Transverse colon (tissue), 4 donors: ENCODE data around the gene MRPL57. TPM values are rescaled to one million over a fixed set of nuclear protein-coding genes. Genes with fewer than 3 reads are reported as not detected.
"Not testable (repeated sequence)": the region's sequence is repeated elsewhere in the genome, so short reads cannot be mapped to it uniquely, and the experiment has no call there.

ENCODE experiments used
- DNase-seq: peaks from one replicate; pipeline ENCODE4 v3.0.0-alpha.2; 2019
- H3K27ac ChIP-seq, 4 donors: fragments of 200-600 bp; sonication (generic); 2 replicates each; pipeline ENCODE4 v1.5.1; 2016 to 2018; ENCODE audit warnings: inconsistent platforms in 4 of 4
- H3K27me3 ChIP-seq: fragments of 200-600 bp; sonication (generic); 2 replicates; pipeline ENCODE4 v1.5.1; 2017; ENCODE audit warnings: inconsistent platforms
- H3K36me3 ChIP-seq, 4 donors: fragments of 200-600 bp; sonication (generic); 2 replicates each; pipeline ENCODE4 v1.5.1; 2017 to 2019; ENCODE audit warnings: inconsistent platforms in 4 of 4
- H3K4me1 ChIP-seq, 4 donors: fragments of 200-600 bp; sonication (generic); 2 replicates each; pipeline ENCODE4 v1.5.1; 2017 to 2020; ENCODE audit warnings: inconsistent platforms in 4 of 4
- H3K4me3 ChIP-seq, 4 donors: fragments of 200-600 bp; sonication (generic); 1 replicate in 1 of 4; 2 replicates in 3 of 4; pipeline versions ENCODE4 v1.5.1 to v1.6.1; 2017 to 2019; ENCODE audit warnings: inconsistent platforms in 4 of 4
- H3K9me3 ChIP-seq, 2 donors: fragments of 200-600 bp; sonication (generic); 2 replicates each; pipeline ENCODE4 v1.5.1; 2017 to 2019; ENCODE audit warnings: inconsistent platforms in 2 of 2
- CTCF ChIP-seq, 5 experiments: fragments of 200-600 bp in 3 of 5; fragments of 450-650 bp in 2 of 5; sonication (generic) in 3 of 5; IDR thresholded peaks; 1 replicate in 2 of 5; 2 replicates in 3 of 5; pipeline ENCODE4 v1.5.1; 2016 to 2017; ENCODE audit warnings: antibody characterized with exemption in 5 of 5, inconsistent platforms in 3 of 5, mild to moderate bottlenecking in 2 of 5, moderate library complexity in 1 of 5
- EP300 ChIP-seq: sonication (generic); formaldehyde crosslinking; IDR thresholded peaks from one replicate; pipeline ENCODE4 v1.6.1; 2017; ENCODE audit warnings: antibody characterized with exemption, low read depth
- POLR2A ChIP-seq: fragments of 450-650 bp; IDR thresholded peaks from one replicate; pipeline ENCODE4 v1.6.1; 2016; ENCODE audit warnings: antibody characterized with exemption, mild to moderate bottlenecking, moderate library complexity
- POLR2AphosphoS5 ChIP-seq, 3 donors: sonication (generic); formaldehyde crosslinking; IDR thresholded peaks; one replicate each; pipeline ENCODE4 v1.6.1; 2016; ENCODE audit warnings: antibody characterized with exemption in 3 of 3
- WGBS, 2 donors: methylation state at CpG; one replicate each; pipeline ENCODE4 v1.1.5; 2018; ENCODE audit warnings: low coverage in 1 of 2; 5-methylcytosine and 5-hydroxymethylcytosine counted together
- in situ Hi-C, 4 donors: fragments of 200-750 bp; cut with MboI; loops; one replicate each; pipeline versions ENCODE4 v1.15.0 to v1.15.1; 2017; ENCODE audit warnings: low sequenced_read_pairs in 3 of 4, low pct_ligation_motif_present in 1 of 4, low pct_unique_long_range_greater_than_20kb in 1 of 4
- intact Hi-C: fragments of 100-400 bp; cut with DNase I; formaldehyde crosslinking; loops from one replicate; pipeline ENCODE4 v1.15.1; 2023; ENCODE audit warnings: low total_unique reads
- total RNA-seq, 4 donors: library from RNA; depleted of rRNA; stranded (reverse); fragments of >200 nt; gene quantifications; one replicate each; pipeline ENCODE4 v1.1.0, GENCODE V29; 2016

The MRPL57 gene
- total RNA-seq, 4 donors from 2014 or later = 27.0 to 59.7 (median 39.2) TPM

GRCh38 chr13:21216332-21216731 is 39.9 kb downstream of the MRPL57 start:
- 56 to 75% methylated on average over 3 to 13 of the region's 13 CpGs for WGBS, 2 donors
- no peak overlapping the region for H3K4me3 ChIP-seq
- no peaks in the 10 kb centered on the region for H3K9me3 ChIP-seq
- in situ Hi-C loops (no loop called here), intact Hi-C loops (no loop called here)
- no peak for DNase-seq
- no peak for TF ChIP-seq POLR2A
- no peak for TF ChIP-seq EP300
- no peaks in the 10 kb centered on the region for H3K36me3 ChIP-seq
- H3K4me1 ChIP-seq = no peaks in the 10 kb centered on the region
- no peak overlapping the region for H3K27ac ChIP-seq
- H3K27me3 ChIP-seq = no peaks in the 10 kb centered on the region

GRCh38 chr13:21218351-21219035 is 42.0 kb downstream of the MRPL57 start:
- no peaks in the 10 kb centered on the region for H3K27me3 ChIP-seq
- WGBS, 2 donors = 44 to 49% methylated on average over 6 to 7 of the region's 7 CpGs
- H3K4me3 ChIP-seq = no peak overlapping the region
- H3K36me3 ChIP-seq = no peaks in the 10 kb centered on the region
- no peak for TF ChIP-seq EP300
- TF ChIP-seq CTCF (IDR thresholded peaks at IDR 0.05) = no peak
- no peak for TF ChIP-seq POLR2A
- no peak for TF ChIP-seq POLR2AphosphoS5 (IDR thresholded peaks at IDR 0.05)
- in situ Hi-C loops = no loop called here
- no peak for DNase-seq
- H3K9me3 ChIP-seq = no peaks in the 10 kb centered on the region
- no peak overlapping the region for H3K27ac ChIP-seq
- intact Hi-C loops = no loop called here
- H3K4me1 ChIP-seq = no peaks in the 10 kb centered on the region

GRCh38 chr13:21219036-21219381 is 42.6 kb downstream of the MRPL57 start:
- H3K27me3 ChIP-seq = no peaks in the 10 kb centered on the region
- TF ChIP-seq POLR2AphosphoS5 (IDR thresholded peaks at IDR 0.05) (no peak), CTCF (IDR thresholded peaks at IDR 0.05) (no peak), POLR2A (no peak), EP300 (no peak)
- intact Hi-C loops (no loop called here), in situ Hi-C loops (no loop called here)
- H3K4me3 ChIP-seq = no peak overlapping the region
- no peak overlapping the region for H3K27ac ChIP-seq
- no peaks in the 10 kb centered on the region for H3K4me1 ChIP-seq
- H3K9me3 ChIP-seq = no peaks in the 10 kb centered on the region
- H3K36me3 ChIP-seq = no peaks in the 10 kb centered on the region
- WGBS, 2 donors = 70% methylated on average over 2 to 3 of the region's 3 CpGs
- no peak for DNase-seq

GRCh38 chr13:21219716-21220115 is 43.3 kb downstream of the MRPL57 start:
- H3K4me3 ChIP-seq, H3K27ac ChIP-seq, H3K27me3 ChIP-seq, H3K4me1 ChIP-seq, DNase-seq, H3K36me3 ChIP-seq, in situ Hi-C loops, H3K9me3 ChIP-seq, intact Hi-C loops: not testable (repeated sequence)
- WGBS, 2 donors = 72 to 100% methylated on average over 1 to 3 of the region's 3 CpGs

- Histone ChIP-seq H3K27ac (no peak overlapping the region), H3K27me3 (no peaks in the 10 kb centered on the region), H3K36me3 (no peaks in the 10 kb centered on the region), H3K4me3 (no peak overlapping the region), H3K4me1 (no peaks in the 10 kb centered on the region), H3K9me3 (no peaks in the 10 kb centered on the region)
- no peak for DNase-seq
- TF ChIP-seq CTCF (IDR thresholded peaks at IDR 0.05) (no peak), POLR2A (no peak), POLR2AphosphoS5 (IDR thresholded peaks at IDR 0.05) (no peak), EP300 (no peak)
- intact Hi-C loops = no loop called here
- in situ Hi-C loops = no loop called here
Observed at GRCh38 chr13:21221268-21221667, 44.8 kb downstream of the MRPL57 start.
